H1 (cell line): ENCODE data around the gene RBM38. TPM values are rescaled to one million over a fixed set of nuclear protein-coding genes. Genes with fewer than 3 reads are reported as not detected.

ENCODE experiments used
- CTCF ChIA-PET: fragments of 300-600 bp; sonication (Branson Sonifier 250); formaldehyde crosslinking; loops from one replicate; lab custom pipeline; 2021; ENCODE audit not compliant: partially characterized antibody; lab: Charles Lee
- POLR2A ChIA-PET: fragments of 300-600 bp; sonication (Branson Sonifier 250); formaldehyde crosslinking; loops from one replicate; lab custom pipeline; 2021; ENCODE audit warnings: inconsistent platforms; ENCODE audit not compliant: partially characterized antibody; lab: Charles Lee
- DNase-seq, 2 experiments: peaks; one replicate each; pipeline versions ENCODE4 v3.0.0 to v3.0.0-alpha.2; 2010 to 2022; ENCODE audit warnings: low spot score in 2 of 2, low read depth in 1 of 2, mixed read lengths in 1 of 2
- FAIRE-seq: peaks from 2 replicates; lab custom pipeline; 2011; peaks lifted over from hg19 to GRCh38; lab: Jason Lieb, UNC
- H2AFZ ChIP-seq: 2 replicates; pipeline ENCODE4 v1.8.1; 2012; ENCODE audit warnings: low read length, inconsistent platforms
- H2AK5ac ChIP-seq: 2 replicates; pipeline ENCODE4 v1.6.1; 2013; ENCODE audit warnings: low read depth, low read length
- H2BK120ac ChIP-seq: replicated peaks from 2 replicates; pipeline ENCODE3; 2013; ENCODE audit warnings: low read depth, low read length, inconsistent platforms
- H2BK12ac ChIP-seq: 2 replicates; pipeline ENCODE4 v1.6.1; 2013; ENCODE audit warnings: low read depth, low read length
- H2BK15ac ChIP-seq: 2 replicates; pipeline ENCODE4 v1.6.1; 2013; ENCODE audit warnings: low read length
- H2BK20ac ChIP-seq: 2 replicates; pipeline ENCODE4 v1.6.1; 2013; ENCODE audit warnings: low read length
- H2BK5ac ChIP-seq: 2 replicates; pipeline ENCODE4 v1.6.1; 2013; ENCODE audit warnings: low read depth, low read length
- H3K14ac ChIP-seq: 2 replicates; pipeline ENCODE4 v1.6.1; 2013; ENCODE audit warnings: inconsistent platforms; ENCODE audit not compliant: insufficient read length
- H3K18ac ChIP-seq: 2 replicates; pipeline ENCODE4 v1.6.1; 2013; ENCODE audit warnings: low read length; ENCODE audit errors: extremely low read depth
- H3K23ac ChIP-seq: 2 replicates; pipeline ENCODE4 v1.6.1; 2013; ENCODE audit warnings: inconsistent platforms; ENCODE audit not compliant: insufficient read length
- H3K23me2 ChIP-seq: 2 replicates; pipeline ENCODE4 v1.6.1; 2013; ENCODE audit warnings: low read depth, low read length
- H3K27ac ChIP-seq: 2 replicates; pipeline ENCODE4 v1.6.1; 2011; ENCODE audit warnings: low read depth, low read length, inconsistent platforms
- H3K27me3 ChIP-seq, 4 experiments: replicated peaks in 1 of 4; 1 replicate in 1 of 4; 2 replicates in 3 of 4; pipeline versions ENCODE4 v1.6.1 to v1.8.1; 2011 to 2013; ENCODE audit warnings: low read length in 3 of 4, mild to moderate bottlenecking in 3 of 4, inconsistent platforms in 2 of 4, mixed read lengths in 2 of 4, moderate library complexity in 1 of 4; ENCODE audit not compliant: control insufficient read depth in 3 of 4, insufficient read depth in 3 of 4; ENCODE audit errors: extremely low read depth in 1 of 4
- H3K36me3 ChIP-seq, 4 experiments: 2 replicates each; pipeline versions ENCODE4 v1.6.1 to v1.8.1; 2011 to 2013; ENCODE audit warnings: mild to moderate bottlenecking in 4 of 4, low read length in 3 of 4, moderate library complexity in 2 of 4, control low read depth in 1 of 4, inconsistent platforms in 1 of 4; ENCODE audit not compliant: insufficient read depth in 4 of 4, control insufficient read depth in 2 of 4
- H3K4ac ChIP-seq: replicated peaks from 2 replicates; pipeline ENCODE3; 2013; ENCODE audit warnings: low read length, low read depth, mixed read lengths, inconsistent platforms; ENCODE audit not compliant: insufficient read length
- H3K4me1 ChIP-seq, 4 experiments: replicated peaks in 1 of 4; 1 replicate in 1 of 4; 2 replicates in 3 of 4; pipeline versions ENCODE4 v1.6.1 to v1.8.1; 2011 to 2013; ENCODE audit warnings: low read length in 3 of 4, inconsistent platforms in 2 of 4, mixed read lengths in 1 of 4; ENCODE audit not compliant: insufficient read depth in 4 of 4, control insufficient read depth in 3 of 4
- H3K4me2 ChIP-seq, 2 experiments: 2 replicates each; pipeline versions ENCODE4 v1.6.1 to v1.8.1; 2011 to 2013; ENCODE audit warnings: low read depth in 2 of 2, low read length in 2 of 2, control low read depth in 1 of 2, inconsistent platforms in 1 of 2, mild to moderate bottlenecking in 1 of 2; ENCODE audit not compliant: insufficient read depth in 1 of 2
- H3K4me3 ChIP-seq, 4 experiments: fragments of 200-600, 300-600 bp in 1 of 4; sonication (generic), shearing (Covaris generic), sonication (Bioruptor Twin) in 1 of 4; 2 replicates each; pipeline versions ENCODE4 v1.5.1 to v1.8.1; 2011 to 2016; ENCODE audit warnings: low read length in 4 of 4, low read depth in 3 of 4, control low read depth in 2 of 4, inconsistent platforms in 2 of 4, mild to moderate bottlenecking in 2 of 4, mixed read lengths in 1 of 4, moderate library complexity in 1 of 4; ENCODE audit not compliant: insufficient read depth in 2 of 4; ENCODE audit errors: extremely low read depth in 1 of 4
- H3K56ac ChIP-seq: replicated peaks from 2 replicates; pipeline ENCODE3; 2013; ENCODE audit warnings: low read depth, mild to moderate bottlenecking, mixed read lengths, low read length, inconsistent platforms; ENCODE audit not compliant: insufficient read length
- H3K79me1 ChIP-seq: 2 replicates; pipeline ENCODE4 v1.6.1; 2013; ENCODE audit warnings: low read depth, low read length, control low read depth
- H3K79me2 ChIP-seq, 2 experiments: 2 replicates each; pipeline versions ENCODE4 v1.6.1 to v1.8.1; 2012 to 2013; ENCODE audit warnings: low read length in 2 of 2, mild to moderate bottlenecking in 2 of 2, inconsistent platforms in 1 of 2; ENCODE audit not compliant: insufficient read depth in 2 of 2, control insufficient read depth in 1 of 2
- H3K9ac ChIP-seq, 4 experiments: replicated peaks in 1 of 4; 1 replicate in 1 of 4; 2 replicates in 3 of 4; pipeline versions ENCODE4 v1.6.1 to v1.8.1; 2011 to 2013; ENCODE audit warnings: low read depth in 3 of 4, low read length in 3 of 4, control low read depth in 2 of 4, mild to moderate bottlenecking in 2 of 4, moderate library complexity in 2 of 4, inconsistent platforms in 1 of 4; ENCODE audit errors: extremely low read depth in 1 of 4
- H3K9me3 ChIP-seq, 2 experiments: 2 replicates each; pipeline versions ENCODE4 v1.6.1 to v1.8.1; 2012 to 2013; ENCODE audit warnings: mild to moderate bottlenecking in 2 of 2, moderate library complexity in 2 of 2, control low read depth in 1 of 2, inconsistent platforms in 1 of 2, low read depth in 1 of 2, low read length in 1 of 2, mixed read lengths in 1 of 2; ENCODE audit not compliant: insufficient read depth in 2 of 2
- H4K20me1 ChIP-seq, 2 experiments: replicated peaks in 1 of 2; 2 replicates each; pipeline versions ENCODE3 to v1.8.1; 2011 to 2013; ENCODE audit warnings: inconsistent platforms in 2 of 2, low read length in 2 of 2, mild to moderate bottlenecking in 1 of 2; ENCODE audit not compliant: insufficient read depth in 2 of 2, control insufficient read depth in 1 of 2
- H4K5ac ChIP-seq: 2 replicates; pipeline ENCODE4 v1.6.1; 2013; ENCODE audit warnings: low read length, low read depth, mixed read lengths, inconsistent platforms; ENCODE audit not compliant: insufficient read length
- H4K8ac ChIP-seq: 2 replicates; pipeline ENCODE4 v1.8.0; 2013; ENCODE audit warnings: mild to moderate bottlenecking, moderate library complexity, low read length, inconsistent platforms; ENCODE audit not compliant: insufficient read depth; ENCODE audit errors: extremely low read depth
- H4K91ac ChIP-seq: replicated peaks from 2 replicates; pipeline ENCODE3; 2013; ENCODE audit warnings: low read length, mixed read lengths, inconsistent platforms; ENCODE audit not compliant: insufficient read length
- GABPA ChIP-seq: IDR thresholded peaks from 2 replicates; pipeline ENCODE4 v1.6.1; 2011; ENCODE audit warnings: mild to moderate bottlenecking, low read length, moderate library complexity, borderline replicate concordance; ENCODE audit not compliant: insufficient read depth
- KDM5A ChIP-seq: fragments of 200-600 bp; IDR thresholded peaks from 2 replicates; pipeline ENCODE4 v1.7.1; 2012; ENCODE audit warnings: mild to moderate bottlenecking, low read length, inconsistent platforms, mixed read lengths
- NRF1 ChIP-seq: IDR thresholded peaks from 2 replicates; pipeline ENCODE4 v1.6.1; 2011; ENCODE audit warnings: mild to moderate bottlenecking, low read depth, low read length, improper control_type of control experiment
- SUZ12 ChIP-seq: fragments of 200-600 bp; sonication (generic); IDR thresholded peaks from 2 replicates; pipeline ENCODE4 v1.6.1; 2012; ENCODE audit warnings: mild to moderate bottlenecking, inconsistent platforms, low read length, moderate library complexity, mixed read lengths
- TAF1 ChIP-seq: IDR thresholded peaks from 2 replicates; pipeline ENCODE4 v1.6.1; 2011; ENCODE audit warnings: mild to moderate bottlenecking, low read depth, low read length
- TBP ChIP-seq: IDR thresholded peaks from 2 replicates; pipeline ENCODE4 v1.6.1; 2011; ENCODE audit warnings: low read depth, low read length, improper control_type of control experiment
- YY1 ChIP-seq: IDR thresholded peaks from 2 replicates; pipeline ENCODE4 v1.6.1; 2011; ENCODE audit warnings: low read depth, mild to moderate bottlenecking, low read length
- ZNF274 ChIP-seq: IDR thresholded peaks from 2 replicates; pipeline ENCODE4 v1.7.0; 2012; ENCODE audit warnings: low read length, borderline replicate concordance; ENCODE audit errors: extremely low read depth
- WGBS, 2 experiments: shearing (Covaris generic) in 1 of 2; methylation state at CpG; one replicate each; pipeline versions ENCODE4 v1.1.6 to v1.1.7; 2013 to 2015; ENCODE audit warnings: low lambda C conversion rate in 2 of 2, mixed read lengths in 2 of 2, inconsistent platforms in 1 of 2, low coverage in 1 of 2, missing lambda C conversion rate in 1 of 2; ENCODE audit not compliant: insufficient replicate concordance in 2 of 2, insufficient coverage in 1 of 2, insufficient read length in 1 of 2; ENCODE audit errors: extremely low coverage in 1 of 2, missing lambda C conversion rate in 1 of 2; 5-methylcytosine and 5-hydroxymethylcytosine counted together
- polyA plus RNA-seq, 7 experiments: library from polyadenylated mRNA; depleted of rRNA in 3 of 7; stranded (reverse) in 5 of 7; unstranded in 2 of 7; fragments of >200 nt in 5 of 7; fragments of 200-250 nt in 2 of 7; gene quantifications; 1 replicate in 5 of 7; 2 replicates in 1 of 7; 4 replicates in 1 of 7; pipeline versions ENCODE4 v1.2.1 to v1.2.3, GENCODE V29; 2011 to 2013; ENCODE audit warnings: missing spikeins in 2 of 7, mixed read lengths in 2 of 7
- total RNA-seq: library from RNA; stranded (reverse); fragmentation: NEBNext Ultra II Directional; extraction: Animal tissue kit (Norgen Biotek cat#: 25700); gene quantifications from 2 replicates; pipeline ENCODE4 v1.2.1, GENCODE V29; 2021

The RBM38 gene
- total and polyA plus RNA-seq, 2 of the 8 experiments (the other 6 are each of a cell fraction or from before 2014, with no cell fraction given), result 57.7 to 109 TPM

DNA sequence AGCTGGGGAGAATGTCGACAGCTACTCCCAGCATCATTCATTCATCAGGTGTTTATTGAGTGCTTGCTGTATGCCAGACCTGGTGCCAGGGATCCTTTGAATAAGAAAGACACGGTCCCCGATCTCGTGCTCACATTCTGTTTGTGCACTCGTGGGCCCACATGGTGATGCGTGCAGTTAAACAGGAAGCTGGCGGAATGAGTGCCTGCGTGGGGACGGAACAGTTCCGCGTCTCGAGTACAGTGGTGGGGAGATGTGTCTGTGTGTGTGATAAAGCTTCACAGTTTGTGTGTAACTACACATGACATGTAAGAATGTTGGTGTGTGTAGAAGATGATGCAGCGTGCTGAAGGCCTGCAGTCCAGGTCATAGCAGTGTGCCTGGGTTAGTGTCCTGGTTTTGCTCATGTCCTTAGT, 6.5 kb downstream of the RBM38 start:
- H3K23me2 ChIP-seq, result no peaks in the 10 kb centered on the region
- H3K14ac ChIP-seq, result no peak overlapping the region
- H2AK5ac ChIP-seq, result no peak overlapping the region
- H4K8ac ChIP-seq, result no peak overlapping the region
- H3K18ac ChIP-seq, result no peak overlapping the region
- H2BK15ac ChIP-seq, result no peak overlapping the region
- H3K4me3 ChIP-seq, result no peak overlapping the region
- POLR2A ChIA-PET, result interaction anchor here (1.7 to 1.8 kb wide), 2 partner anchors 11 to 16 kb away, joined by 8 to 11 read pairs; no protein-coding TSS in a partner anchor
- WGBS, 2 experiments, result 92% methylated on average over 13 of the region's 13 CpGs; no CpG with 5 or more reads in 1 of the 2 experiments
- H3K36me3 ChIP-seq, result peaks cover 15 to 53% (median 31%) of the 10 kb centered on the region in 4 experiments; a peak in 7 of 8 replicates
- H2BK12ac ChIP-seq, result no peak overlapping the region
- H4K5ac ChIP-seq, result no peak overlapping the region
- H3K56ac ChIP-seq, result no peak overlapping the region
- H2AFZ ChIP-seq, result no peak overlapping the region
- CTCF ChIA-PET, result interaction anchor here (0.6 to 1.8 kb wide), 8 partner anchors 12 to 130 kb away, joined by 3 to 5 read pairs (median 4); no protein-coding TSS in a partner anchor
- FAIRE-seq, result no peak
- H3K27ac ChIP-seq, result no peak overlapping the region
- H4K20me1 ChIP-seq, result peaks cover 21 to 47% of the 10 kb centered on the region in 2 experiments
- H3K4me2 ChIP-seq, result no peak overlapping the region
- no peak overlapping the region for H2BK20ac ChIP-seq
- H3K4ac ChIP-seq, result no peak overlapping the region
- no peaks in the 10 kb centered on the region for H3K9me3 ChIP-seq
- H3K79me1 ChIP-seq, result peaks cover 42% of the 10 kb centered on the region
- DNase-seq, result no peak
- H3K4me1 ChIP-seq, result peaks cover 0 to 12% (median 9%) of the 10 kb centered on the region in 4 experiments
- no peak overlapping the region for H3K9ac ChIP-seq
- no peak overlapping the region for H3K23ac ChIP-seq
- no peak overlapping the region for H2BK120ac ChIP-seq
- no peak overlapping the region for H4K91ac ChIP-seq
- H3K27me3 ChIP-seq, result no peaks in the 10 kb centered on the region
- TF ChIP-seq TAF1, result no peak
- no peak for TF ChIP-seq KDM5A
- no peak for TF ChIP-seq NRF1
- no peak for TF ChIP-seq YY1
- no peak for TF ChIP-seq TBP
- TF ChIP-seq ZNF274, result no peak
- TF ChIP-seq GABPA, result no peak
- no peak for TF ChIP-seq SUZ12
- TF ChIP-seq, all 59 proteins: peak for 0
- H2BK5ac ChIP-seq, result peak overlapping the region; percentile 66; the same call in 1 of the 2 replicates
- H3K79me2 ChIP-seq, result peaks cover 5 to 83% of the 10 kb centered on the region in 2 experiments; a peak in 3 of 4 replicates
